Fibroblast of skin of right biceps (primary cell): ENCODE measurements around the gene SAE1.
A peak's percentile ranks its signal among the peaks of the same experiment; 100 is the strongest.

Experiments used
- DNase-seq: peaks from one replicate; pipeline ENCODE4 v3.0.0-alpha.2; 2013

Gene SAE1

DNA sequence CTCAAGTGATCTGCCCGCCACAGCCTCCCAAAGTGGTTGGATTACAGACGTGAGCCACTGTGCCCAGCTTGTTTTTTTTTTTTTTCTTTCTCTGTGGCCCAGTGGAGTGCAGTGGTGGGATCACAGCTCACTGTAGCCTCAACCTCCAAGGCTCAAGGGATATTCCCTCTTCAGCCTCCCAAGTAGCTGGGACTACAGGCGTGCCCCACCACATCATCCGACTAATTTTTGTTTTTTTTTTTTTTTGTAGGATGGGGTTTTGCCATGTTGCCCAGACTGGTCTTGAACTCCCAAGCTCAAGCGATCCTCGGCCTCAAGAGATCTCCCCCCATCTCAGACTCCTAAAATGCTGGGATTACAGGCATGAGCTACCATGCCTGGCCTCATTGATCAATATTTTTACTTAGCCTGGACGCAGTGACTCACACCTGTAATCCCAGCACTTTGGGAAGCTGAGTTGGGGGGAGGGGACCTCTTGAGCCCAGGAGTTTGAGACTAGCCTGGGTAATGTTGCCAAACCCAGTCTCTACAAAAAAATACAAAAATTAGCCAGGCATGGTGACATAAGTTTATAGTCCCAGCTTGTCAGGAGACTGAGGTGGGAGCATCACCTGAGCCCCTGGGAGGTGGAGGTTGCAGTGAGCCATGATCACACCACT, 1.7 kb downstream of the SAE1 start:
- DNase-seq: no peak

DNA sequence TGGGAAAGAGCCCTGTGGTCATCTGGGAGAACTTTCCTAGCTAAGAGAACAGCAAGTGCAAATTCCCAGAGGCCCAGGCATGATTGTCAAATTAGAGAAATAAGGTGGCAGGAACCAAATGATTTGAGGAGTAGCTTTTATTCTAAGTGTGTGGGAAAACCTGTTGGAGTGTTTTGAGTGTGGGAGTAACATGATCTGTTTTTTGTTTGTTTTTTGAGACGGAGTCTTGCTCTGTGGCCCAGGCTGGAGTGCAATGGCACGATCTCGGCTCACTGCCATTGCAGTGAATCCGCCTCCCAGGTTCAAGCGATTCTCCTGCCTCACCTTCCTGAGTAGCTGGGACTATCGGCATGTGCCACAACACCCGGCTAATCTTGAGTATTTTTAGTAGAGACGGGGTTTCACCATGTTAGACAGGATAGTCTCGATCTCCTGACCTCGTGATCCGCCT, 2.4 kb downstream of the SAE1 start:
- DNase-seq: no peak

DNA sequence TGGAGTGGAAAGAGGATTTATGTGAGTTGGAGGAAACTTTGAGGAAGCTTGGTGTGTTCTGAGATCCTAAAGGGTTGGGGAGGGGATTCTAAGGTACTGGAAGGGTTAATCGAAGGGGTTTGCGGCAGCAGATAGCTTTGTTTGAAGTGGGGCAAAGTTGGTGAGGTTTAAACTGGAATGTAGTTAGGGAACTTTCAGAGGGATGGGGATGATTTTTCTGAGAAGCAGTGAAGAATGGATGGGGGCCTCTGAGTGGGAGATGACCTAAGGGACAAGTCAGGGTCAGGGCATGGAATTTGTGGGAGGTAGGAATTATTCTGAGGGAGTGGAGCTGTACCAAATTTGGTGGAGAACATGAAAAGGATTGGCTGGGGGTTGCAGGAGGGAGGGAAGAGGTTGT, 3.9 kb downstream of the SAE1 start:
- no peak for DNase-seq

DNA sequence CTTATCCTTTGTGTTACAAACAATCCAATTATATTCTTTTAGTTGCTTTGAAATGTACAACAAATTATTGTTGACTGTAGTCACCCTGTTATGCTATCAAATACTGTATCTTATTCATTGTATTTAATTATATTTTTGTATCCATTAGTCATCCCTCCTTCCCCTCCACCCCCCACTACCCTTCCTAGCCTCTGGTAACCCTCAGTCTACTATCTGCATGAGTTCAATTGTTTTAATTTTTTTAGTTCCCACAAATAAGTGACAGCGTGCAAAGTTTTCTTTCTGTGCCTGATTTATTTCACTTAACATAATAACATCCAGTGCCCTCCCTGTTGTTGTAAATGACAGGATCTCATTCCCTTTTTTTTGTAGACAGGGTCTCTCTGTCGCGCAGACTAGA, 4.5 kb downstream of the SAE1 start:
- DNase-seq: peak; percentile 27

DNA sequence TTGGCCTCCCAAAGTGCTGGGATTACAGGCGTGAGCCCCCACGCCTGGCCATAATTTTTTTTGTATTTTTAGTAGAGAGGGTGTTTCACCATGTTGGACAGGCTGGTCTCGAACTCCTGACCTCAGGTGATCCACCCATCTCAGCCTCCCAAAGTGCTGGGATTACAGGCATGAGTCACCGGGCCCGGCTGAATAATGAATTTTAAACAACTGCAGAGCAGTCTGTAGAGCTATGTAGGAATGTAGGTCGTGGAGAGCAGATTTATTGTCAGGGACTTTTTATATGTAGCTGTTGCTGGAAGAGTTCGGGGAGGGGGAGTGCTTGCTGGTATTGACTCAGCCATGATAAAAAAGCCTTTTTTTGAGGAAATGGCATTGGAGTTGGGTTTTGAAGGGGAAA, 10.6 kb downstream of the SAE1 start:
- peak; percentile 84 for DNase-seq

DNA sequence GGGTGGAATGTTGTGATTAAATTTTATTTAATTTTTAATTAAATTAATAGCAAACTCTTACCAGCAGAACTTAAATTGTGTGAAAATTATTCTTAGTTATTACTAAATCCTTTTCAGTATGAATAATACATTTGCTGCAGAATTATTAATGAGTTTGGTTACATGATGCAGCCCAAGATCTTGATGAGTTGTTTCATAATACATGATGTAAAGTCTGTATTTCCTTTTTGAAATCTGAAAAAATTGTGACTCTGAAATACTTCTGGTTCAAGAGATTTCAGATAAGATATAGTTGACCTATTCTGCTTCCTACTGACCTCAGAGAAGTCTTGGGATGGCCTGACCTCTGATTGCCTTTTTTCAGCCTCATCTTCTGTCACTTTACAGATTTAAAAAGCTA, 11.1 kb downstream of the SAE1 start:
- DNase-seq: no peak

DNA sequence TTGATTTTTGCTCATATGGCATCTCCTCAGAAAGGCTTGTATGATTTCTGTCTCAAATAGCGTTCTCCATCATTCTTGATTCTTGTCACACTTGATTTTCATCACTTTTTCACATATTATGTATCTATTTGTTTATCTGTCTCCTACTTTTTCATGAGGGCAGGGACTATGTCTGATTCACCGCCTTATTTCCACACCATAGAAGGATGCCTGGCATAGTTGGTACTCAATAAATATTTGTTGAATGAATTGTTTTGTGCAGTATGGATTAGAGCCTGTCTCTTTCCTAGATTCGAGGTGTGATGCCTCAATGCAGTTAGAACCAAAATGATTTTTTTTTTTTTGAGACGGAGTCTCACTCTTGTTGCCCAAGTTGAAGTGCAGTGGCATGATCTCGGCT, 12.1 kb downstream of the SAE1 start:
- DNase-seq: no peak

DNA sequence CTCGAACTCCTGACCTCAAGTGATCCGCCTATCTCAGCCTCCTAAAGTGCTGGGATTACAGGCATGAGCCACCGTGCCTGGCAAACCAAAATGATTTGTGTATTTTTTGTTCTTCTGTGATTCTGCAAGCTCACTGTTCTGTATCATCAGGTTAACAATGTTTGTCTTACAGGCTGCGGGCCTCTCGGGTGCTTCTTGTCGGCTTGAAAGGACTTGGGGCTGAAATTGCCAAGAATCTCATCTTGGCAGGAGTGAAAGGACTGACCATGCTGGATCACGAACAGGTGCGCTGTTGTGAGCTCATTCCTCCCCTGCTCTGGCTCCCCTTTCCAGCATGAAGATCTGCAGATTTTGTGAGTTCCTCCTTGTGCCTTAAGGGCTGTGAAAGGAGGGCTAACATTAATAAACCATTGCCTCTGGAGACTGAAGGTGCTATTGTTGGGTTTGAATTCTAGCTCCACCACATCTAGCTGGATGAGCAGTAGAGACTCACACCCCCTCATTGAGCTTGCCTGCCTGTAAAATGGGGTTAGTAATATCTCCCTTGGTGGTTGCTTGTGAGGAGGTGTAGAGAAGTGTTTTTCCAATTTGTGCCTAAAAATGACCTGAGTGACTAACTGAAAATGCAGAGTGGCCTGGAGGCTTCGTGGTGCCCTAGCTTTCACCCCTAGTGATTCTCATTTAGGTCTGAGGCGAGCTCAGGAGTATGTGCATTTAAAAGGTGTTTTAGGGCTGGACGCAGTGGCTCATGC, 12.9 kb downstream of the SAE1 start:
- DNase-seq: no peak

DNA sequence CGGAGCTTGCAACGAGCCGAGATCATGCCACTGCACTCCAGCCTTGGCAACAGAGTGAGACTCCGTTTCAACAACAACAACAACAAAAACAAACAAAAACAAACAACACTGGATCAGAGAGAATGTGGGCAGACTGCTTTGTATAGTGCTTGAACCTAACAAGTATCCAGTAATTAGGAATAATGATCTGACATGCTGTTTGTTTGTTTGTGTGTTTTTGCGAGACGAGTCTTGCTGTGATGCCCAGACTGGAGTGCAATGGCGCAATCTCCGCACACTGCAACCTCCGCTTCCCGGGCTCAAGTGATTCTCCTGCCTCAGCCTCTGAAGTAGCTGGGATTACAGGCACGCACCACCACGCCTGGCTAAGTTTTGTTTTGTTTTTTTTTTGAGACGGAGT, 14.0 kb downstream of the SAE1 start:
- DNase-seq: no peak

DNA sequence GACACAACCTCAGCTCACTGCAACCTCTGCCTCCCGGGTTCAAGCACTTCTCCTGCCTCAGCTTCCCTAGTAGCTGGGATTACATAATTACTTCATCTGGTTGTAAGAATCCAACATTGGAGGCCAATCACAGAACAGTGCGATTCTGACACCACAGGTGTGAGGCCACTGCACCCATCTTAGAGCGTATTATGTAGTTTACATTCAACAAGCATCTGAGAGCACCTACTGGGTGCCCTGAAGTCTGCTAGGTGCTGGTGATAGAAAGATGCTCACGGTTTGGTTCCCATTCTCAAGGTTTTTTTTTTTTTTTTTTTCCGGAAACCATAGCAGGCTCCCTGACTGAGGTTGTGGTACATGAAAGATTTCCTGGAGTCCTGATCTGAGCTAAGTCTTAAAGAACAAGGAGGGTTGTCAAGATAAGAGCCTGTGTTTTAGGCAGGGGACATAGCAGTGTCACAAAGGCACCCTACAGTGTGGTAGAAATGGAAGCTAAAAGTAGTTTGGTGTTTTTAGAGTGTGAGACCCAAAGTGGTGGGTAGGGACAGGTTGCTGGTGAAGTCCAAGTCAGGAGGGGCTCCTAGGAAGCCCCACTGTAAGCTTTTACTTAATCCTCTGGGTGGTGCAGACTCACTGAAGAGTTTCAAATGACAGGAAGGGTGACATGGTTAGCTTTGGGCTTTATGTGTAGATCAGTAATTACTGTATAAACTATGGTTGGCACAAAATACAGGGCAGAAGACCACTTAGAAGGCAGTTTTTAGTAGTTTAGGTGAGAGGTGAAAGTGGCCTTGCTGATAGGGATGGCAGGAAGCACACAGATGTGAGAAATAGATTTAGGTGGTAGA, 15.2 kb downstream of the SAE1 start:
- DNase-seq: no peak

DNA sequence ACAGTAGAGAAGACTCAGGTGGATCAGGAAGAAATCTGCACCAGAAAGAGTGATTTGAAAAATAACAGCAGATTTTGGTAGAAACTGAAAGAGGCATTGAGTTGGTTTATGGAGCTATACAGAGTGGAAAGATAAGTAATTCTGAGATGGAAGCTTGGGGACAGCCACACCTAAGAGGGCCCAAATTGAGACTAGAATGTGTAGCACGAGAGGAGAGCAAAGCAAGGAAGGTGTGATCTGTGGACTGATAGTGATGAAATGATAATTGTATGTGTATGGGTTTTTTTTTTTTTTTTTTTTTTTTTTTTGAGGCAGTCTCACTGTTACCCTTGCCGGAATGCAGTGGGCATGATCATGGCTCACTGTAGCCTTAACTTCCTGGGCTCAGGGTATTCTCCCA, 16.3 kb downstream of the SAE1 start:
- DNase-seq: no peak

DNA sequence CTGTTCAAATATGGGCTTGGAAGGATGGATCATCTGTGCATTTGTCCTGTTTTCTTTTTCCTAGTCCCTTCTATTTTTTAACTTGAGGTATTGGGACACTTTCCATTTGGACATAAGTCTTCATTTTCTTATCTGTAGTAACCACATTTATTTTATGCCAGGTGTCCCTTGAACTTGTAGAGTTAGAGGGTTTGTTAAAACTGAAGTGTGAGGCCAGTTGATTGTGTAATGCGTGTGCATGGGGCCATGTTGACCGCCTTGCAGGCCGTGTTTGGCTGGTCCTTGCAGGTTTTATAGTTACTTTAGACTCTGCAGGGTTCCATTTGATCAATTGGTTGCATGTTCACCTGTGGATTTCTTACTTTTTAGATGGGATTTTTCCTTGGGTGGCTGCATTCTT, 21.0 kb downstream of the SAE1 start:
- no peak for DNase-seq

DNA sequence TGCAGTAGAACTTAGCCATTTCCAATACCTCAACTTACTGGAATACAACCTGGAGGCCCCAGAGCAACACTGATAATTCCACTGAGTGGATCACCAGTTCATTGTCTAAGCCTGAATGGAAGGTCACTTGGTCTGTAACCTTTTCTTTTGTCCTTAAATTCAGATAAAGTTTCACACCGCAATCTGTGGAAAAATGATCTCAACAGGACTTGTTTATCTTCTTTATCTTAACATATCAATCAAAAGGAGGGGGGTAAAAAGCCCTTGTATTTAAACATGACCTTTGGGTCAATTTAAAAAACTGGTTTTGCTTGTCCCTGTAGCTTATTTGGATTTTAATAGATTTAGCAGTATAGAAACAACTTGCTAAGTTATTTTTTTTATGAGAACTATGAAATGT, 21.6 kb downstream of the SAE1 start:
- DNase-seq: no peak

DNA sequence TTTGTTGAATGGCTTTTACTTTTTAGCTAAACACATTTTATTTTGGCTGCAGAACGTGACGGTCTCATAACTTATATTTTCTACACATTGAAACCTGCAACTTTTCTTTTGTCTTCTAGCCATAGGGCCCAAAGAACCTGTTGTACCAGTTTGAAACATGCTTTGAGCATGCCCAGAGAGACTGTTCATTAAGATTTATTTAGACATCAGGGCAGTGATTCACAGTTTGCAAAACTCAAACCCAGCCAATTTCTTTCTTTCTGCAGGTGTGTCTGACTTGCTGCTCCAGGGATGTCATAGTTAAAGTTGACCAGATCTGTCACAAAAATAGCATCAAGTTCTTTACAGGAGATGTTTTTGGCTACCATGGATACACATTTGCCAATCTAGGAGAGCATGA, 22.0 kb downstream of the SAE1 start:
- DNase-seq: no peak

DNA sequence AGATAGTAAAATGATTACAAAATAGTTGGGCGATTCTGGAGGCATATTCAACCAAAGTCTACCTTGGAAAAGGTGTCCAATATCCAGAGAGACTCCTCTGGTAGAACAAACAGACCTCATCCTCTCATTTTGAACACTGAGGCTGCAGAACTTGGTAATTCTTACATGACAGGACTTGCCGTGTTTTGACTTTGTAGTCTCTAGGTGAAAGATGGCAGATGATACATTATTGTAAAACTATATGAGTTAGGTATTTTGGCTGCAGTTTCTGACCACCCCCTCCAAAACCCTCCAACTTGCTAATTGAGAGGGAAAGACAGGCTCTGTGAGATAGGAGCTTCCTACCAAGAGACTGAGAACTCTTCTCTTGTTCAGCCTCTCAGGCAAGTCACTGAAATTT, 22.6 kb downstream of the SAE1 start:
- no peak for DNase-seq

DNA sequence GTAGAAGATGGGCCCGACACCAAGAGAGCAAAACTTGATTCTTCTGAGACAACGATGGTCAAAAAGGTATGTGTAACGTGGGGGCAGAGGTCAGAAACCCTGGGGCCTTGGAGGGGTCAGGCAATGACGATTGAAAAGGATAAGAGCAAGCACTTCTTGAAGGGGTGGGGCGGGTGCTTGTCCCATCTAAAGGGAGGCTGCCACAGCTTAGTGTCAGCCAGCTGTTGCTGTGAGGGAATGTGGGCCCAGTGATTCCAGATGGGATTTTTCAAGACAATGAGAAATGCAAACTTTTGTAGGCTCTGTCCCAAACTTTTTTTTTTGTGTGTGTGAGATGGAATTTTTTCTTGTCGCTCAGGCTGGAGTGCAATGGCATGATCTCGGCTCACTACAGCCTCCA, 24.5 kb downstream of the SAE1 start:
- no peak for DNase-seq

DNA sequence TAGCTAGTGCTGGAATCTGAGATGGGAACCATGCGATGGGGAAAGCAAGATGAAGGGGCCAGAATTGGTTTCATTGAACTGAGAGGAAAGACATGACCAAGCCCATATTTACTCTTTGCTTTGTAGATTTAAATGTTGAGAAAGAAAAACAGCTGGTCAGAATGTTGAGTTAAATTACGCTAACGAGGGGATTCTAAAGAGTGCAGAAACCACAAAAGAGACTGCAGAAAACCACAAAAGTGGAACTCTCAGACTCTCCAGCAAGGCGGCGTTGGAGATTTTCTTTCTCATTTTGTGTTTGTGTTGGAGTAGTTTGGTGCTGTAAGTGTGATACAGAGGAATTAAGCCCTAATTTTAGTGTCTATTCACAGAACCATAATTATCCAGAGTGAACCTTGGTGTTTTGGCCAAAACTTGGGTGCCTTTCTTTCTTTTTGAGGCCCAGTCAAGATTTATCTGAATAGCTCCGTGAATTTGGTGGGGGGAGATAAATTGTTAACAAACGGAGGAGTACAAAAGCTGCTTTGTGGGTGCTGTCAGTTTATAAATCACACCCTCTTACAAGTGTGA, 26.3 kb downstream of the SAE1 start:
- DNase-seq: peak; percentile 47

DNA sequence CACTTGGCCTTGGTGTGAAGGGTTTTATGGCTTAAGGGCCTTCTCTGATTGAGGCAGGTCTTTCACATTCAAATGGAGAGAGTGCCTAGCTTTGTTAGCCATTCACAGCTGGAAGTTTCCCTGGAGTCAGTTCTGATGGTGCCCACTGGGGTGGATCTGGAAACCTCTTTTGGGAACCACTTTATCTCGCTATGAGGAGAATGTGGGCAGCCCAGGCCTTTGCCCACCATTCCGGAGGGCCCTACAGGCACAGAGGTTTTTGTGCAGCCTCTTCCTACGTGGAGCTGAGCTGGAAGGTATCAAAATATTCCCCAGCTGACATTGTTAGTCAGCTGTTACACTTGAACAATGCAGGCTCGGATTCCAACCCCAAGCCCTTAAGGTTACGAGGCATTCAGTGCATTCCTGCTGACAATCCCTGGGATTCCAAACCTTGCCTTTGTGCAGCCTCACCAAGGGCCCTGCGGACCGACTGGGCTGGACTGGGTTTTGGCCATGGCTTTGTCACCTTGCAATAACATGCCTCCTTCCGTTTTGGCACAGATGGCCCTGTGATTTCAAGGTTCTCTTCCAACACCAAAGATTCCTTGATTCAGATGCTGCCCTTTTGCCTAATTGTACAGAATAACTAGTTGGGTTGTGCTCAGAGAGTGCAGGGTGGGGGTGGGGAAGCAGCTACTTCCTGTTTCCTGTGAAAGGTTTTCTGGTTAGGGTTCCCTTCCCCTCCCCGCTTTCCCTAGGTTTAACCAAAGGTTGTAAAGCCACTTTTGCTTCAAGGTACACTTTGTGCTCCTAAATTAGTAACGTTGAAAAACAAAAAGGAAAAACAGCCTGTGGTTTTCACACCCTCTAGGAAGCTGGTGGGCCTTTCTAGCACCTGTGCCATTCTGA, 27.0 kb downstream of the SAE1 start:
- peak; percentile 76 for DNase-seq

DNA sequence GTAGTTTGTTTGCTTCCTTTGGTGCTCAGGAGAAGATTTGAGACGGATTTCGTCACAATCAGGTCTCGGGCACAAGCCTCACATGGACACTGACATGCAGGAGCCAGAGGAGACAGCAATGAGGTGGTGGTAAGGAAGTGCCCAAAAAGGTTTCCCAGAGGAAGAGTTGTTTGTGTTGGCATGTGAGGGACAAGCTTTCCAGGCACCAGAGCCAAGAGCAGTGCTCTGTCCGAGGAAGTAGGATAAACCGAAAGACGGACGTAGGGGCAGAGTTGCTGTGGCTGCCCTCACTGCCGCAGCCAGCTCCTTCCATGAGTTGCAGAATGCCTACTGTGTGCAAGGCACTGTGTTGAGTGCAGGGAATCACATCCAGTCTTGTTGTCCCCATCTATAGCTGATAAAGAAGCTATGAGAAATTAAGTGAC, 27.7 kb downstream of the SAE1 start:
- no peak for DNase-seq

DNA sequence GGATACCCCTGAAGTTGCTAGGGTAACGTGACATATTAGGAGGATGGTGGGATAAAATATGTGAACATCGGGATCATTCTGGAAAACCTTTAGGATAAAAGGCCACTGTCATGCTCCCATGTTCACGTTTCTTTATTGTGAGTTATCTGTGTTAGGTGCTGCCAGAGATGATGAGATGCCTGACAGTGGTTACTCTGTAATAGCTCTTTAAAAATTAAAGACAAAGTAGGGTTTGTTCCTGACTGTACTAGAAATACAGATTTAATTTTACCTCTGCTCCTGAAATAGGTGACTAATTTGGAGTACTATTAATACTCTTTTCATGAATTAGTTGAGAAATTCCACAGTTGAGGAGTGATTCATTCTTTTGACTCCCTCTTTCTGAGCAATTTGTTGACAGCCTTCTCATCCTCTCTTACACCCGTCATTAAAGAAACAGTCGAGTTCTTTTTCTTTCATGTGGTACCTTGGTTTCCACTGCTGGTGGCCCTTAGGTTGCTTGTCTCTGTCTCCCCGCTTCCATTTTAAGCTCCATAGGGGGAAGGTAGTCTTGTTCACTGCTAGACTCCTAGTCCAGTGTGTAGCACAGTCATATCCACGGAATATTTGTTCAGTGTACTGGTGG, 28.4 kb downstream of the SAE1 start:
- peak; percentile 80 for DNase-seq

DNA sequence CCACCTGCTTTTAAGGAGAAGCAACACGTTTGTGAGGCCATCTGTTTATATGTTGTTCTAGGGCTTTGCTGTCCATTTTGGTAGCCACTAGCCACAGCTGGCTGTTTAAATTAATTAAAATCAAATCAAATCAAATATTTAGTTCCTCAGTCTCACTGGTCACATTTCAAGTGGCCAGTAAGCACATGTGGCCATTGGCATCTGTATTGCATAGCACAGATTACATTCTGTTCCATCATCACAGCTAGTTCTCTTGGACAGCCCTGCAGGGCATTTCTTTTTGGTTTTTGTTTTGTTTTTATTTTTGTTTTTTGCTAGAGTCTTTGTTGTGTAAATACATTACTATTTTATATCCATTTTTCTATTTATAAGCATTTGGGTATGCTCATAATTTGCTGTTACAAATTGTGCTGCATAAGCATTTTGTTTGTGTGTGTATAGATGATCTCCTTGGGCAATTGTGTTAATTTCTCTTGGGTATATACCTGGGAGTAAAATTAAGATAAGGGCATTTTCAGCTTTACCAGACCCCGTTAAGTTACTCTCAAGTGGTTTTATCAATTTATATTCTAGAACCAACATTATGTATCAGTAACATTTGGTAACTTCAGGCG, 31.3 kb downstream of the SAE1 start:
- DNase-seq: no peak

DNA sequence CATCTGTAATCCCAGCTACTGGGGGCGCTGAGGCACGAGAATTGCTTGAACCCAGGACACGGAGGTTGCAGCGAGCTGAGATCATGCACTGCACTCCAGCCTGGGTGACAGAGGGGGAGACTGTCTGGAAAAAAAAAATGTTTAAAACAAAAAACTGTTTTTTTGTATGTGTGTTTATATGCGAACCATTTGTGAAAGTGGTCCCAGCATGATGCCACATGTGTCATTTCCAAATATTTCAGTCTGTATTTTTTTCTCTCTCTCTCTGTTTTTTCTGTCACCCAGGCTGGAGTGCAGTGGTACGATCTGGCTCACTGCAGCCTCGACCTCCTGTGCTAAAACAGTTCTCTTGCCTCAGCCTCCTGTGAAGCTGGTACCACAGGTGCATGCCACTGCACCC, 37.4 kb downstream of the SAE1 start:
- DNase-seq: no peak
